GM12873 (cell line): Measurements from ENCODE around the gene NR4A1.

Source experiments
- TF ChIP-seq, protein P1 (sequence below): IDR thresholded peaks from 2 replicates; pipeline ENCODE4 v1.5.1; 2012; ENCODE audit warnings: low read depth, mild to moderate bottlenecking, moderate library complexity, low read length, control low read depth; ENCODE audit not compliant: insufficient read depth; ENCODE audit errors: missing control alignments

Gene NR4A1

DNA sequence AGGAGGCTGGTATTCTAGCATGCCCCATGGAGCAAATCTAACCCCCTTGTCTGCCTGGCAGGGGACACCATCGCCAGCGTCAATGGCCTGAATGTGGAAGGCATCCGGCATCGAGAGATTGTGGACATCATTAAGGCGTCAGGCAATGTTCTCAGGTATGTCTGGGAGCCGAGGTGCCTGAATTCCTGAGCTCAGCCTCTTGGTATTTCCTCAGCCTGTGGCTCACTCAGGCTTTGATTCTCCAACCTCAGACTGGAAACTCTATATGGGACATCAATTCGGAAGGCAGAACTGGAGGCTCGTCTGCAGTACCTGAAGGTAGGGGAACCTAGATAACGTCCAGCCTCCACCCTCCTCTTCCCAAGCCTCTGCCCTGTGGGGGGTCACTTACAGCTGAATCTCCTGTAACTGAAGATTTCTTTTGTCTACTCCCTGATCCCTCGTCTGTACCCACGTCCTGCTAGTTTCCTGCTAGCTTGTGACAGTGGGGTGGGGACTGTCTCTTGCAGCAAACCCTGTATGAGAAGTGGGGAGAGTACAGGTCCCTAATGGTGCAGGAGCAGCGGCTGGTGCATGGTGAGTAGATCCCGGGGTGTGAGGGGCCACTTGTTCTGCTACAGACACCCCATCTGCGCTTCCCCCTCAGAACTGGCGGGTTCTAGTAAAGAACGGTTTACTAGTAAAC, 37.5 kb upstream of the NR4A1 start:
- TF ChIP-seq, protein P1, sequence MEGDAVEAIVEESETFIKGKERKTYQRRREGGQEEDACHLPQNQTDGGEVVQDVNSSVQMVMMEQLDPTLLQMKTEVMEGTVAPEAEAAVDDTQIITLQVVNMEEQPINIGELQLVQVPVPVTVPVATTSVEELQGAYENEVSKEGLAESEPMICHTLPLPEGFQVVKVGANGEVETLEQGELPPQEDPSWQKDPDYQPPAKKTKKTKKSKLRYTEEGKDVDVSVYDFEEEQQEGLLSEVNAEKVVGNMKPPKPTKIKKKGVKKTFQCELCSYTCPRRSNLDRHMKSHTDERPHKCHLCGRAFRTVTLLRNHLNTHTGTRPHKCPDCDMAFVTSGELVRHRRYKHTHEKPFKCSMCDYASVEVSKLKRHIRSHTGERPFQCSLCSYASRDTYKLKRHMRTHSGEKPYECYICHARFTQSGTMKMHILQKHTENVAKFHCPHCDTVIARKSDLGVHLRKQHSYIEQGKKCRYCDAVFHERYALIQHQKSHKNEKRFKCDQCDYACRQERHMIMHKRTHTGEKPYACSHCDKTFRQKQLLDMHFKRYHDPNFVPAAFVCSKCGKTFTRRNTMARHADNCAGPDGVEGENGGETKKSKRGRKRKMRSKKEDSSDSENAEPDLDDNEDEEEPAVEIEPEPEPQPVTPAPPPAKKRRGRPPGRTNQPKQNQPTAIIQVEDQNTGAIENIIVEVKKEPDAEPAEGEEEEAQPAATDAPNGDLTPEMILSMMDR: no peak

DNA sequence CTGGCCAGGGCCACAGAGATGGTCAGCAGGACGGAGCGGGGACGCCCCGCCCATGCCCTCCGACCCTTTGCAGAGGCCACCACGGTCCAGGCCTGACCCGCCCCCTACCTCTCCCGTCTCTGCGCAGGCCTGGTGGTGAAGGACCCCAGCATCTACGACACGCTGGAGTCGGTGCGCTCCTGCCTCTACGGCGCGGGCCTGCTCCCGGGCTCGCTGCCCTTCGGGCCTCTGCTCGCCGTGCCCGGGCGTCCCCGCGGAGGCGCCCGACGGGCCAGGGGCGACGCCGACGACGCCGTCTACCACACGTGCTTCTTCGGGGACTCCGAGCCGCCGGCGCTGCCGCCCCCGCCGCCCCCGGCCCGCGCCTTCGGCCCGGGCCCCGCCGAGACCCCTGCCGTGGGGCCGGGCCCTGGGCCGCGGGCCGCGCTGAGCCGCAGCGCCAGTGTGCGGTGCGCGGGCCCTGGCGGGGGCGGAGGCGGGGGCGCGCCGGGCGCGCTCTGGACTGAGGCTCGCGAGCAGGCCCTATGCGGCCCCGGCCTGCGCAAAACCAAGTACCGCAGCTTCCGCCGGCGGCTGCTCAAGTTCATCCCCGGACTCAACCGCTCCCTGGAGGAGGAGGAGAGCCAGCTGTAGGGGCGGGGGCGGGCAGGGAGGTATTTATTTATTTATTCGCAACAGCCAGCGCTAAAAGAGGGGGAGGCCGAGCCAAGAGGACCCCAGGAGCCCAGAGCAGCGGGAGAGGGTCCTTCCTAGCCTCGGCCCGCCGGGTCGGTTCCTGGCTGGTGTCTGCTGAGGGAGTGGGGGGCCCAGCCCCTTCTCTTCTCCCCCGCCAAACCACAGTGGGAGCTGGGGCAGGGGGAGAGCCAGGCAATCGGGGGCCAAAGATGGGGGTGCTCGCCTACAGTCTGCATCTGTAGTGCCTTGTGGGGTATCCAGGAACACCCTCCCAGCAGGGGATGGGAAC, 36.4 kb upstream of the NR4A1 start:
- TF ChIP-seq, protein P1: no peak

DNA sequence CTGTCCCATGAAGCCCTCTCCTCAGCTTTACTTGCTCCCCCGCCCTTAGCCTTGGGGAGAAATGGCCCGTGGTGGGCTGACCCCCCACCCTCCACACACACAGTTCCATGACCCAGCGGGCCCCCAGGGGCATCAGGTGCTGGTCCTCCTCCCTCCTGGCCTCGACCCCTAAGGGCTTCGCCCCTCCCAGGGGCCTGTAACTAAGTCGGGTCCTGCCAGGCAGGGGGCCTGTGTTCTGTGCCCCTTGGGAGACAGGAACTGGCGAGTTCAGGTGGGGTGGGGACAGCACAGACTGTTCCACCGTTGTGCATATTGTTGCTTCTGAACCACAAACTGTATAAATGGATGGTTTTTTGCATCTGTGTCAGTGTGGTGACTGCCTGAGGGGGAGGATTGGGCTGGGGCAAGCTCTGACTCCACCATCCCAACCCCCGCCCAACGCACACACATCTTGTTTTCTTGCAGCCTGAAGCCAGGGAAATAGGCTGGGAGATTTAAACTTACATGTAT, 35.7 kb upstream of the NR4A1 start:
- TF ChIP-seq, protein P1: no peak

DNA sequence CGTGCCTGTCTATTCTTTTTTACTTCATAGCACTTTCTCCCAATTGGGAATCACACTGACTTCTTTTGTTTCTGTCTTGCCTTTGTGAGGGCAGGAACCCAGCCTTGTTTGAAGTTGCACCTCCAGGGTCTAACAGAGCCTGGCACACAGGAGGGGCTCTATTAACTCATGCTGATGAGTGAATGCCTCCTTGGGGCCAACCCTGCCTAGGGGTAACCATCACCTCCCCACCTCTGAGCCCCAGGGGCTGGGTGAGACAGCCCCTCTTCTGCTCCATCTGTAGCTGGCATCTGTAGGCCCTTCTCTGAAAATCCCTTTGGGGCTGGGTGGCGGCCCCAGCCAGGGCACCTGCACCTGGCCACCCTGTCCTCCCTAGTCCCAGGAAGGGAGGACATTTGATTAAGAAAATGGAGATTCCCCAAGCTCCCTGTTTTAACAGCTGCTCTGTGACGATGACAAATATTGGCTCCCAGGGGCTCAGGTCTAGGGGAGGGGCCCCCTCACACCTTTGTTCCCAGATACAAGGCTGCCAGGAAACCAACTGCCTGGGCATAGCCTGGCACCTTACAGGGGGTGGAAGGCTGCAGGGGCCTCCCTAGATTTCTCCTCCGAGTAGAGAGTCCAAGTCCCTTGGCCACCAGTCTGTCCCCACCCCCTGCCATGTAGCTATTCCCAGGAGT, 32.7 kb upstream of the NR4A1 start:
- TF ChIP-seq, protein P1: no peak

DNA sequence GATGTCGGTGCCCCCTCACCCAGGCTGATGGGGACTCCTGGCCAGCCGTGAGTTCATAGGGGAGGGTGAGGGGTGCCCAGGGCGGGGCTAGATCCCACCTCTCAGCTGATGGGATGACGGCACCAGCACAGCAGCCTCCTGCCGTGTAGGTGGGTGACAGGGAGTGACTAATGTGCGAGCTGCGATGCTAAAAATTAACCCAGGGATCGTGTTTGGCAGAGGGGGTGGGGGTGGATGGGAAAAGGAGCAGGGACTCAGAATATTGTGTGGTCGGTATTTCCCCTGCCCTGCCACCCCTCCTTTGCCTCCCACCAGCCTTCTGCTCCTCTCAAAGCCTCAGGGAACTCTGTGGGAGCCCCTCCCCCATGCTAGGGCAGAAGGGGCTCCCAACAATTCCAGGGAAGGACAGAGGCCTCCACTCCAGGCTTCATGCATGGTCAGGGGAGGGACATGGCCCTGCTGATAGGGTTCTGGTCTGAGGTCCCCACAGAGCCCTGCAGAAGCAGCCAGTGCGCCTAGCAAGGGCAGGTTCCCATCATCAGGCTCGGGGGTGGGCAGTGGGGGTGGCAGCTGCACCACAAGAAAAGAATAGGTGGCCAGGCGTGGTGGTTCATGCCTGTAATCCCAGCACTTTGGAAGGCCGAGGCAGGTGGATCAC, 32.0 kb upstream of the NR4A1 start:
- TF ChIP-seq, protein P1: no peak

DNA sequence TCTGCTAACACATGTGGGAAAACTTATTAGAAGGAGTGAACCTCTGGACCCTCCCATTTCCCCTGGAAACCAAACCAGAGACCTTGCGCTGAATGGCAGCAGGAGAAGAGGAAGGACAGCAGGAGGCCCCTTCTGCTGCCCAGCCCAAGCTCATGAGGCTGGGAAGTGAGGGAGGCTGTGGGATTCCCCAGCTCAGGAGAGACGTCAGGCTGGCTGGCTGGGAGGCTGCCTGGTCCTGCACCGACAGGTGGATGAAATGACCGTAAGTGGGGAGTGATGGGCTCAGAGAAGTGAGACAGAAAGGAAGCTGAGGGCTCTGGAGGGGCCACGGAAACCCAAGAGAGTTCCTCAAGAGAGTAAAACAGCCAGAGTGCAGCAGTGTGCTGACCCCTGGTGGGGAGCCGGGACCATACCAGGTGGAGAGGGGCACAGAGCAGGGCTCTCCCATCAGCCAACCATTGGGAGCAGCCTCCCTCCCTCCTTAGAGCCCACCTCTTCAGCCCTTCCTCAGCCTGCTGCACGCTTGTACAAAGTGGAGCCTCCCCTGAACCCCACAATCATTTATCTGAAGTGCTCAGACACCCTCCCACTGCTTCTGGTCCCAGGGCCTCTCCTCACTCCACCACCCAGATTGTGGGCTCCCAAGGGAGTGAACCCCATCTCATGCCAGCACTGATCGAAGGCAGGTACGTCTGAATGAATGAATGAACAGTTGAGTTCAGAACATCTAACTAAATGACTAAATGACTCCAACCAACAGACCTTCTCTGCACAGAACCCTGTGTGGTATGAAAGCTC, 30.5 kb upstream of the NR4A1 start:
- TF ChIP-seq, protein P1: peak; percentile 87
